T-helper 2 cell treated with Interferon-gamma antibody and Interleukin-4, amounts not matched to agents 100 ng/mL and 5 ng/mL, for 36 hours (primary cell): ENCODE results near the gene KCNQ5. TPM values are rescaled to one million over a fixed set of nuclear protein-coding genes. Genes with fewer than 3 reads are reported as not detected.

Source experiments
- intact Hi-C: fragments of 100-400 bp; cut with micrococcal nuclease; formaldehyde crosslinking; loops from one replicate; pipeline ENCODE4 v1.15.1; 2023
- total RNA-seq: library from RNA; stranded (reverse); gene quantifications from 2 replicates; pipeline ENCODE4 v1.2.3, GENCODE V29; 2022

The KCNQ5 gene
- total RNA-seq, 1 donor from 2014 or later: 13.7 TPM

GRCh38 chr6:72636786-72637185 is 14.9 kb downstream of the KCNQ5 start:
- intact Hi-C loops: no loop called here

GRCh38 chr6:72639920-72640614 is 18.2 kb downstream of the KCNQ5 start:
- intact Hi-C loops: no loop called here

DNA sequence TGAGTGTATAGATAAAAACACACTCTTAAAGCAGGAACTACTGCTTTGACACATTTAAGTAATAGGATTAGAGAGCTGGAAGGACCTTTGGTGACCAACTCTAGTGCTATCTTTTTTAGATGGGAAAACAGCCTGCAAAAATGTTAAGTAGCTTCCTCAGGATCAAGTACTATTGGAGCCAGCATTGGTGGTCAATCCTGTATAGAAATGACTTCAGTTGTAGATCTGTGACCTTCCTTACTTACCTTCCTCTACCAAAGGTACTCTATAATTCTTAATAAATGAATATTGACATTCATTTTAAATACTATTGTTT is 18.7 kb downstream of the KCNQ5 start:
- intact Hi-C loops: no loop called here

GRCh38 chr6:72642435-72642834 is 20.6 kb downstream of the KCNQ5 start:
- intact Hi-C loops: no loop called here

GRCh38 chr6:72643214-72643613 is 21.4 kb downstream of the KCNQ5 start:
- intact Hi-C loops: no loop called here

- intact Hi-C loops: no loop called here
Measured at GRCh38 chr6:72646604-72647485, 25.0 kb downstream of the KCNQ5 start.

DNA sequence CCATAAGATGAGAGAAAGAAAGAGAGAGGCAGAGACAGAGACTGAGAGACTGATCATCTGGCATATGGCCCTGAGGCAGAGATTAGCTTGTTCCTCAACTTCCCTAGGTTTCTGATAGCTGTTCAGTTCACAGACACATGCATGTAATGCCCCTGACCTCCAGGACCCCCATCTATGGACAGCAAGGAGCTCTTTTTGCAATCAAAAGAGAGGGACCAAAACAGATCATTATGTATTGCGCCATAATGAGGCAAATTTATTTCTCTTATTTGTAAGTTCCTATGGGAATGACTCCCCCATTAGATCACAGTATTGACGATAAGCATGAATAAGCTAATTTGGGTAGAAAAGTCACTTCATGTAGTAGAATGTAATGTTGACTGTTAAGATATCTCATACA is 25.6 kb downstream of the KCNQ5 start:
- intact Hi-C loops: no loop called here

GRCh38 chr6:72649032-72649984 is 27.4 kb downstream of the KCNQ5 start:
- intact Hi-C loops: loop anchor here (2.0 kb wide), 1 partner anchor 27 kb away; the partner anchor contains the start of gene KCNQ5

DNA sequence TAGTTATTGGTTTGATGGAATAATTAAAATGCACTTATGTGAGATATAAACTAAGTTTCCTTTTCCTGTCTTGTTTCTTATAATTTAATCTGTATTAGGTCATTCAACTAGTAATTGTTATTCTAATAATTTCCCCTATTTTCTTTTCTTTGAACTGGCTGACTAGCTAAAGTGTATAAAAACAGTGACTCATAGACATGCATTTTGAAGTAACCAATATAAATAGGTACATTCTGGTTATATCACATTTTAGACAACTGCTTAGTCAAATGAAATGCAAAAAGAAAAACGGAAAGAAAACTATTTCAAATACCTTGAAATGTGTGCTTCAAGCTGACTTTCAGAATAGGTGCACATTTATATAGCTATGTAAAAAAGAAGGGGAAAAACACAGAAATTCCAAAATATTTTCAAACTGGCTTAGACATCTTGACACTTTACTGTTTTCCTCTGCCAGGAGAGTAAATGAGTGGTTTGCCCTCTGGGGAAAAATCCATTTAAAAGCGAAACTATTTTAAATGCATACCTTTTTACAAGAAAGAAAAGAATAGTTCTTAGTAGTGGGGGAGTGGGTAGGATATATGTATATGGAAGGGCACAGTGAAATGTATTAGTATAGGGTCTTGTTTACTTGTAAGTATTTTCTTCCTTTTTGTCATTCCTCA is 28.3 kb downstream of the KCNQ5 start:
- intact Hi-C loops: no loop called here

DNA sequence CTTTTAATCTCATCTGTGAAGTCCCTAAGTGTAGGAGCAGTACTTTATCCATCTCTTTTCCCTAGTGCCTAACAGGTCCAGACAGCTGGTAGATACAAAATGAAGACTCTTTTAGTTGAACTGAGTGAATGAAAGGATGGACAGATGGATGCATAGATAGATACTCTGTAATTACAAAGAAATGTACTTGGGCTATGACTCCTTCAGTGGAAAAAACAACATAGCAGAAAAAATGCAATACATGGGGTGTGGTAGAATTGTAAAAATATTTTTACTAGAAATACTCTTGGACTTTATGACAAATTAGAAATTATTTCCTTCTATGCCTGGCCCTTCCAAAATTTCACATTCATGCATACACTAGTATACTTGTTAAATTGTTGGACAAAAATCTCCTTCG is 29.3 kb downstream of the KCNQ5 start:
- intact Hi-C loops: no loop called here

GRCh38 chr6:72651967-72652956 is 30.4 kb downstream of the KCNQ5 start:
- intact Hi-C loops: no loop called here

DNA sequence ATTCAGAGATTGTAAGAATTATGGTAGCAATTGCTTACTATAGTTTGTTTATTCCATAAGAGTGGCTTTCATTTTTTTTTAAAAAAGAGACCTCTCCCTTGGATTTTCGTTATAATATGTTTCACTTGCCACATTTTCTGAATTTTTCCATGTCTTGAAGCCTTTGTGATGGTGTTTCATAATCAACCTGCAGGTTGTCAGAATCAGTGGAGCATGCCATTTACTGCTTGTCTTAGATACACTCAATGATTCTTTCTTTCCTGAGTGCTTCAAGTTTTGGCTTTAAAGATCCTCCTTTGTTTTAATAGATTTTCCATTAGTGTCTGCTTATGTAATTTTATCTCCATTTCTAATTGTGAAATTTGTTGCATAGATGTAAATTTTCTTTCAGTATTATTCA is 31.2 kb downstream of the KCNQ5 start:
- intact Hi-C loops: no loop called here

GRCh38 chr6:72654071-72654621 is 32.3 kb downstream of the KCNQ5 start:
- intact Hi-C loops: no loop called here

GRCh38 chr6:72657407-72658197 is 35.7 kb downstream of the KCNQ5 start:
- intact Hi-C loops: no loop called here

DNA sequence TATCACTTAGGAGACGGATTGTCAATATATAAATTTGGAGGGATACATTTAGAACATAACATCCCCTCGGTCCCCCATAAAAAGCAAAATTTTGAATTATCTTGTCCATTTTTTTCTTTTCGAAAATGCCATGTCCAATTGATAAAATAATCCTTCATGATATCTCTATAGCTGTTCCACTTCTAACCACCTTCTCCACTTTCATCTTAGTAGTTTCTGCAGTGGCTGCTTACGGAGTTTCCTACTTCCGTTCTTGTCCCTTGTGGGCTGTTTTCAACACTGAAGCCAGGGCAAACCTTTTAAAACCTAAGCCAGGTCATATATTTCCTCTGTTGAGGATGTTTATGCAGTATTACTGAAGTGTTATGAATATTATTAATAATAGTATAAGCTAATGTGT is 37.9 kb downstream of the KCNQ5 start:
- intact Hi-C loops: no loop called here

- intact Hi-C loops: no loop called here
Measured at GRCh38 chr6:72661411-72661810, 39.5 kb downstream of the KCNQ5 start.

- intact Hi-C loops: no loop called here
Measured at GRCh38 chr6:72665599-72665998, 43.7 kb downstream of the KCNQ5 start.

DNA sequence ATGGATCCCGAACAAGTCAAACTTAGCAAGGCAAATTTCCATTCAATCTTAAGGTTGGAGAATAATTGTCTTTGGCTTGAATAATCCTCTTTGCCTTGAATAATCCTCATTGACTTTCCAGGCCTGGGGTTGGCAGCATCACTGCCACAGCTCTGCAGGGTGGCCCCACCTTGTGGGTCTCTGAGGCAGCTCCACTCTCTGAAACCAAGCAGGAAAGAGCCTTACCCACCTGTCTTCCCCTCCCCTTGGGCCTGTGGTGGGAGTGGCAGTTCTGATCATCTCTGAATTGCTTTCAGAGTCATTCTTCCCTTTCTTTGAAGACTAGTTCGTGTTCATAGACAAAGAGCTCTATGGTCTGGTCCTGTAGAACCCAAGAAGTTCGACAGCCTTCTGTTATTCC is 47.5 kb downstream of the KCNQ5 start:
- intact Hi-C loops: no loop called here

DNA sequence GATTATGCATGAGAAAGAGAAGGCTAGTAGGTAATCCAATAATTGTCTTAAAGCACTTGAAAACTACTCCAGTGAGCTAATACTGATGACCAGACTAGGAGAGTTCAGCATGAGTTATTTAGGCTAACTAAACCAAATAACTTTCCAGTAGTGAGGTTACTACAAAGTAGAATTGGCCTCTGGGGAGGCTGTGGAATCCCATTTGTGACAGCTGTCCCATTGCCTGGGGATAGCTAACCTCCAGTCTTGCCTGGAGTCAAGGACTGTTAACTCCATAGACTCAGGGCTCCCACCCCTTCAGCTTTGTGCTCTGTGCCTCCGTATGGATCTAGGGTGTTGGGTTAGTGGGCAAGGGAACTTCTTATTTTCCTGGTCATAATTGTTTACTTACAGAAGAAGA is 51.0 kb downstream of the KCNQ5 start:
- intact Hi-C loops: no loop called here
